ENCODE data around the gene CDO1.

CDO1 gene

GRCh38 chr5:115844321-115844817, 27.9 kb upstream of the CDO1 start:
- Histone ChIP-seq H3K4me1 (ENCODE audit: control insufficient read depth, insufficient read depth, low read length) (peaks cover 33% of the 10 kb centered on the region), H3K9me3 (ENCODE audit: control insufficient read depth, low read length) (no peaks in the 10 kb centered on the region), H3K9ac (ENCODE audit: low read length) (peak overlapping the region; percentile 87), H3K36me3 (ENCODE audit: control insufficient read depth, insufficient read depth, low read length, severe bottlenecking) (no peaks in the 10 kb centered on the region), H3K4me3 (ENCODE audit: low read length) (peak overlapping the region; percentile 99), H3K27me3 (replicated peaks; ENCODE audit: control insufficient read depth, insufficient read depth, low read length) (no peaks in the 10 kb centered on the region)
- DNase-seq (ENCODE audit: low read depth), result no peak

- Histone ChIP-seq H3K9ac (ENCODE audit: low read length) (peak overlapping the region; percentile 87), H3K4me1 (ENCODE audit: control insufficient read depth, insufficient read depth, low read length) (peaks cover 41% of the 10 kb centered on the region), H3K27me3 (replicated peaks; ENCODE audit: control insufficient read depth, insufficient read depth, low read length) (no peaks in the 10 kb centered on the region), H3K36me3 (ENCODE audit: control insufficient read depth, insufficient read depth, low read length, severe bottlenecking) (no peaks in the 10 kb centered on the region), H3K9me3 (ENCODE audit: control insufficient read depth, low read length) (no peaks in the 10 kb centered on the region), H3K4me3 (ENCODE audit: low read length) (peak overlapping the region; percentile 99)
- no peak for DNase-seq (ENCODE audit: low read depth)
These were observed 27.1 kb upstream of the CDO1 start for GRCh38 chr5:115843444-115844130.

GRCh38 chr5:115842952-115843351, 26.5 kb upstream of the CDO1 start:
- Histone ChIP-seq H3K4me1 (ENCODE audit: control insufficient read depth, insufficient read depth, low read length) (peaks cover 47% of the 10 kb centered on the region), H3K27me3 (replicated peaks; ENCODE audit: control insufficient read depth, insufficient read depth, low read length) (no peaks in the 10 kb centered on the region), H3K36me3 (ENCODE audit: control insufficient read depth, insufficient read depth, low read length, severe bottlenecking) (no peaks in the 10 kb centered on the region), H3K4me3 (ENCODE audit: low read length) (peak overlapping the region; percentile 99), H3K9me3 (ENCODE audit: control insufficient read depth, low read length) (no peaks in the 10 kb centered on the region), H3K9ac (ENCODE audit: low read length) (peak overlapping the region; percentile 87)
- DNase-seq (ENCODE audit: low read depth), result no peak

GRCh38 chr5:115842089-115842935, 25.9 kb upstream of the CDO1 start:
- peaks cover 6% of the 10 kb centered on the region for H3K36me3 ChIP-seq (ENCODE audit: control insufficient read depth, insufficient read depth, low read length, severe bottlenecking)
- peak overlapping the region; percentile 99 for H3K4me3 ChIP-seq (ENCODE audit: low read length)
- H3K27me3 ChIP-seq (replicated peaks; ENCODE audit: control insufficient read depth, insufficient read depth, low read length), result no peaks in the 10 kb centered on the region
- no peaks in the 10 kb centered on the region for H3K9me3 ChIP-seq (ENCODE audit: control insufficient read depth, low read length)
- H3K9ac ChIP-seq (ENCODE audit: low read length), result peak overlapping the region; percentile 87
- H3K4me1 ChIP-seq (ENCODE audit: control insufficient read depth, insufficient read depth, low read length), result peaks cover 52% of the 10 kb centered on the region
- DNase-seq (ENCODE audit: low read depth), result peak; percentile 86

GRCh38 chr5:115841382-115842088, 25.1 kb upstream of the CDO1 start, which contains the start of the genes AP3S1 and ATG12:
Gene AP3S1 (plus strand): TSS chr5:115841935. CDS start chr5:115842038, 103 bp downstream.
Gene ATG12 (minus strand): TSS chr5:115841565. CDS start chr5:115841552, 13 bp downstream.
- peaks cover 60% of the 10 kb centered on the region for H3K4me1 ChIP-seq (ENCODE audit: control insufficient read depth, insufficient read depth, low read length)
- H3K9me3 ChIP-seq (ENCODE audit: control insufficient read depth, low read length), result no peaks in the 10 kb centered on the region
- no peaks in the 10 kb centered on the region for H3K27me3 ChIP-seq (replicated peaks; ENCODE audit: control insufficient read depth, insufficient read depth, low read length)
- peak within 1 kb of the TSS; percentile 99 for H3K4me3 ChIP-seq (ENCODE audit: low read length)
- DNase-seq (ENCODE audit: low read depth), result peak; percentile 96
- H3K36me3 ChIP-seq (ENCODE audit: control insufficient read depth, insufficient read depth, low read length, severe bottlenecking), result peaks cover 12% of the 10 kb centered on the region
- peak within 1 kb of the TSS; percentile 87 for H3K9ac ChIP-seq (ENCODE audit: low read length)

GRCh38 chr5:115840873-115841272, 24.4 kb upstream of the CDO1 start:
- Histone ChIP-seq H3K4me3 (ENCODE audit: low read length) (peak overlapping the region; percentile 99), H3K9me3 (ENCODE audit: control insufficient read depth, low read length) (no peaks in the 10 kb centered on the region), H3K27me3 (replicated peaks; ENCODE audit: control insufficient read depth, insufficient read depth, low read length) (no peaks in the 10 kb centered on the region), H3K4me1 (ENCODE audit: control insufficient read depth, insufficient read depth, low read length) (peaks cover 62% of the 10 kb centered on the region), H3K36me3 (ENCODE audit: control insufficient read depth, insufficient read depth, low read length, severe bottlenecking) (peaks cover 19% of the 10 kb centered on the region), H3K9ac (ENCODE audit: low read length) (peak overlapping the region; percentile 87)
- no peak for DNase-seq (ENCODE audit: low read depth)

- Histone ChIP-seq H3K27me3 (replicated peaks; ENCODE audit: control insufficient read depth, insufficient read depth, low read length) (no peaks in the 10 kb centered on the region), H3K9me3 (ENCODE audit: control insufficient read depth, low read length) (no peaks in the 10 kb centered on the region), H3K36me3 (ENCODE audit: control insufficient read depth, insufficient read depth, low read length, severe bottlenecking) (peaks cover 38% of the 10 kb centered on the region), H3K4me1 (ENCODE audit: control insufficient read depth, insufficient read depth, low read length) (peaks cover 52% of the 10 kb centered on the region), H3K9ac (ENCODE audit: low read length) (peak overlapping the region; percentile 87), H3K4me3 (ENCODE audit: low read length) (peak overlapping the region; percentile 99)
- peak; percentile 86 for DNase-seq (ENCODE audit: low read depth)
These were observed 22.5 kb upstream of the CDO1 start for GRCh38 chr5:115838885-115839518.

GRCh38 chr5:115835481-115835880, 19.0 kb upstream of the CDO1 start:
- peaks cover 69% of the 10 kb centered on the region for H3K36me3 ChIP-seq (ENCODE audit: control insufficient read depth, insufficient read depth, low read length, severe bottlenecking)
- no peaks in the 10 kb centered on the region for H3K9me3 ChIP-seq (ENCODE audit: control insufficient read depth, low read length)
- H3K4me1 ChIP-seq (ENCODE audit: control insufficient read depth, insufficient read depth, low read length), result peaks cover 38% of the 10 kb centered on the region
- no peak overlapping the region for H3K9ac ChIP-seq (ENCODE audit: low read length)
- DNase-seq (ENCODE audit: low read depth), result no peak
- H3K4me3 ChIP-seq (ENCODE audit: low read length), result no peak overlapping the region
- H3K27me3 ChIP-seq (replicated peaks; ENCODE audit: control insufficient read depth, insufficient read depth, low read length), result no peaks in the 10 kb centered on the region

GRCh38 chr5:115831163-115831768, 14.8 kb upstream of the CDO1 start:
- no peaks in the 10 kb centered on the region for H3K9me3 ChIP-seq (ENCODE audit: control insufficient read depth, low read length)
- DNase-seq (ENCODE audit: low read depth), result peak; percentile 81
- H3K4me1 ChIP-seq (ENCODE audit: control insufficient read depth, insufficient read depth, low read length), result no peaks in the 10 kb centered on the region
- H3K4me3 ChIP-seq (ENCODE audit: low read length), result no peak overlapping the region
- no peaks in the 10 kb centered on the region for H3K27me3 ChIP-seq (replicated peaks; ENCODE audit: control insufficient read depth, insufficient read depth, low read length)
- no peak overlapping the region for H3K9ac ChIP-seq (ENCODE audit: low read length)
- peaks cover 79% of the 10 kb centered on the region for H3K36me3 ChIP-seq (ENCODE audit: control insufficient read depth, insufficient read depth, low read length, severe bottlenecking)

GRCh38 chr5:115829913-115830312, 13.5 kb upstream of the CDO1 start:
- Histone ChIP-seq H3K9ac (ENCODE audit: low read length) (no peak overlapping the region), H3K36me3 (ENCODE audit: control insufficient read depth, insufficient read depth, low read length, severe bottlenecking) (peaks cover 66% of the 10 kb centered on the region), H3K27me3 (replicated peaks; ENCODE audit: control insufficient read depth, insufficient read depth, low read length) (no peaks in the 10 kb centered on the region), H3K4me1 (ENCODE audit: control insufficient read depth, insufficient read depth, low read length) (no peaks in the 10 kb centered on the region), H3K4me3 (ENCODE audit: low read length) (no peak overlapping the region), H3K9me3 (ENCODE audit: control insufficient read depth, low read length) (peaks cover 5% of the 10 kb centered on the region)
- DNase-seq (ENCODE audit: low read depth), result no peak
